ENCODE data around the gene CUL9.

- TF ChIP-seq GATA3 (IDR thresholded peaks at IDR 0.05; ENCODE audit: low read depth, low read length): no peak
- TF ChIP-seq GATA2 (IDR thresholded peaks at IDR 0.05; ENCODE audit: low read depth, low read length): no peak
Measured at GRCh38 chr6:43250992-43251373, 69.0 kb downstream of the CUL9 start.
